Smooth muscle cell of the brain vasculature (primary cell): ENCODE data around the gene FNDC1.

Experiments used
- DNase-seq: peaks from one replicate; pipeline ENCODE4 v3.0.0-alpha.2; 2012; ENCODE audit warnings: low read depth, low spot score

FNDC1 gene

GRCh38 chr6:159204605-159205004 is 35.4 kb downstream of the FNDC1 start:
- DNase-seq = no peak

GRCh38 chr6:159212028-159212427 is 42.8 kb downstream of the FNDC1 start:
- DNase-seq = no peak

GRCh38 chr6:159212525-159213280 is 43.5 kb downstream of the FNDC1 start:
- DNase-seq = no peak

GRCh38 chr6:159213405-159213804 is 44.2 kb downstream of the FNDC1 start:
- DNase-seq = no peak

- no peak for DNase-seq
Measured at GRCh38 chr6:159214281-159214680, 45.1 kb downstream of the FNDC1 start.

GRCh38 chr6:159217595-159218275 is 48.5 kb downstream of the FNDC1 start:
- no peak for DNase-seq

- no peak for DNase-seq
Measured at GRCh38 chr6:159220093-159220492, 50.9 kb downstream of the FNDC1 start.

GRCh38 chr6:159221486-159222170 is 52.4 kb downstream of the FNDC1 start:
- no peak for DNase-seq

GRCh38 chr6:159224452-159224851 is 55.3 kb downstream of the FNDC1 start:
- DNase-seq = no peak

GRCh38 chr6:159229651-159230051 is 60.5 kb downstream of the FNDC1 start:
- DNase-seq = no peak

GRCh38 chr6:159232106-159232645 is 63.0 kb downstream of the FNDC1 start:
- no peak for DNase-seq

- no peak for DNase-seq
Measured at GRCh38 chr6:159232751-159233150, 63.6 kb downstream of the FNDC1 start.

- no peak for DNase-seq
Measured at GRCh38 chr6:159233365-159234101, 64.3 kb downstream of the FNDC1 start.

- DNase-seq = no peak
Measured at GRCh38 chr6:159234102-159234553, 64.9 kb downstream of the FNDC1 start.

GRCh38 chr6:159238920-159239558 is 69.8 kb downstream of the FNDC1 start:
- no peak for DNase-seq

- DNase-seq = no peak
Measured at GRCh38 chr6:159249128-159249527, 79.9 kb downstream of the FNDC1 start.

GRCh38 chr6:159249752-159250151 is 80.6 kb downstream of the FNDC1 start:
- no peak for DNase-seq

GRCh38 chr6:159250633-159251032 is 81.4 kb downstream of the FNDC1 start:
- DNase-seq = no peak

GRCh38 chr6:159252955-159253508 is 83.8 kb downstream of the FNDC1 start:
- peak; percentile 20 for DNase-seq

GRCh38 chr6:159254186-159254585 is 85.0 kb downstream of the FNDC1 start:
- no peak for DNase-seq
